A673 (cell line): Measurements from ENCODE around the gene RNF167. TPM values are rescaled to one million over a fixed set of nuclear protein-coding genes. Genes with fewer than 3 reads are reported as not detected.

ENCODE experiments used
- BruUV-seq: library from RNA; stranded (reverse); fragments of 400-500 nt; replicated peaks from 2 replicates; lab custom pipeline; 2021; lab: Mats Ljungman, UMichigan
- CTCF ChIA-PET: fragments of 300-600 bp; sonication (Branson Sonifier 250); formaldehyde crosslinking; loops from one replicate; lab custom pipeline; 2022; ENCODE audit warnings: antibody characterized with exemption; lab: Charles Lee
- POLR2A ChIA-PET: fragments of 300-600 bp; sonication (Branson Sonifier 250); formaldehyde crosslinking; loops from one replicate; lab custom pipeline; 2022; ENCODE audit warnings: antibody characterized with exemption; ENCODE audit not compliant: low non-redundant PET; lab: Charles Lee
- DNase-seq: peaks from one replicate; pipeline ENCODE4 v3.0.0-alpha.2; 2015; ENCODE audit warnings: low spot score
- H3K27ac ChIP-seq: fragments of 200-600 bp; sonication (generic); 2 replicates; pipeline ENCODE4 v1.5.1; 2016; ENCODE audit warnings: mixed run types, low read depth, mild to moderate bottlenecking, mixed read lengths, antibody characterized with exemption, low read length; ENCODE audit not compliant: poor library complexity, severe bottlenecking
- H3K27me3 ChIP-seq: fragments of 200-600 bp; sonication (generic); replicated peaks from 2 replicates; pipeline ENCODE4 v1.6.1; 2017; ENCODE audit warnings: mixed run types, low read depth, mild to moderate bottlenecking, mixed read lengths, antibody characterized with exemption, low read length; ENCODE audit not compliant: insufficient read depth, poor library complexity
- H3K36me3 ChIP-seq: fragments of 200-600 bp; sonication (generic); 2 replicates; pipeline ENCODE4 v1.6.1; 2016; ENCODE audit warnings: mixed run types, mild to moderate bottlenecking, mixed read lengths, antibody characterized with exemption, low read length; ENCODE audit not compliant: insufficient read depth, poor library complexity, severe bottlenecking
- H3K4me1 ChIP-seq: fragments of 200-600 bp; sonication (generic); 2 replicates; pipeline ENCODE4 v1.6.1; 2017; ENCODE audit warnings: mixed run types, mild to moderate bottlenecking, mixed read lengths, antibody characterized with exemption, low read length; ENCODE audit not compliant: insufficient read depth, poor library complexity, severe bottlenecking
- H3K4me3 ChIP-seq: fragments of 200-600 bp; sonication (generic); 2 replicates; pipeline ENCODE4 v1.5.1; 2016; ENCODE audit warnings: low read depth, mixed run types, mild to moderate bottlenecking, mixed read lengths, low read length; ENCODE audit not compliant: poor library complexity, severe bottlenecking
- H3K9me3 ChIP-seq: fragments of 200-600 bp; sonication (generic); 2 replicates; pipeline ENCODE4 v1.6.1; 2016; ENCODE audit warnings: mixed run types, low read depth, mild to moderate bottlenecking, mixed read lengths, antibody characterized with exemption, low read length; ENCODE audit not compliant: poor library complexity, severe bottlenecking
- CTCF ChIP-seq: fragments of 300-800, 200-600 bp; sonication (generic); conservative IDR thresholded peaks from 2 replicates; pipeline ENCODE4 v1.5.1; 2017; ENCODE audit warnings: low read depth, mild to moderate bottlenecking, antibody characterized with exemption, low read length, moderate library complexity, mixed read lengths
- EZH2 ChIP-seq: fragments of 200-600 bp; sonication (generic); IDR thresholded peaks from 2 replicates; pipeline ENCODE4 v1.6.1; 2017; ENCODE audit warnings: borderline replicate concordance, low read depth, mild to moderate bottlenecking, mixed read lengths, antibody characterized with exemption, low read length; ENCODE audit not compliant: poor library complexity, severe bottlenecking
- intact Hi-C: fragments of 100-400 bp; cut with micrococcal nuclease; formaldehyde crosslinking; loops from one replicate; pipeline ENCODE4 v1.10.0; 2022; ENCODE audit not compliant: unreplicated experiment
- total RNA-seq: library from RNA; stranded (reverse); gene quantifications from 2 replicates; pipeline ENCODE4 v1.2.3, GENCODE V29; 2021

RNF167 gene
- total RNA-seq, 1 experiment from 2014 or later, result 77.3 TPM

DNA sequence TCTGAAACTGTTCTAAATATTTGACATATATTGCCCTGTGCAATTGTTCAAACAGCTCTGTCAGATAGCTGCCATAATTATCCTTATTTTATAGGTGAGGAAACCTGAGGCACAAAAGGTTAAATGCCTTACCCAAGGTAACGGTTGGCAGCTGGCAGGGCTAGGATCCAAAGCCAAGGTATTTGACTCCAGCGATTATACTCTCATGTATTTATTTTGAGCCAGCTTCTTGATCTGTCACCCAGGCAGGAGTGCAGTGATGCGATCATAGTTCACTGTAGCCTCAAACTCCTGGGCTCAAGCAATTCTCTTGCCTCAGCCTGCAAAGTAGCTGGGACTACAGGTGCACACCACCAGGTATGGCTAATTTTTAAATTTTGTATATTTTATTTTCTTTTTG, 18.0 kb downstream of the RNF167 start:
- Histone ChIP-seq H3K9me3 (no peaks in the 10 kb centered on the region), H3K27me3 (no peaks in the 10 kb centered on the region), H3K27ac (no peak overlapping the region), H3K4me3 (no peak overlapping the region), H3K36me3 (peaks cover 6% of the 10 kb centered on the region), H3K4me1 (peaks cover 7% of the 10 kb centered on the region)
- DNase-seq, result no peak
- no peak for TF ChIP-seq EZH2
- no peak for TF ChIP-seq CTCF
- intact Hi-C loops, result no loop called here
- CTCF ChIA-PET, result no interaction called here
- BruUV-seq, result no TSS peak
- POLR2A ChIA-PET, result no interaction called here

GRCh38 chr17:4959261-4959965, 19.3 kb downstream of the RNF167 start:
- peaks cover 6% of the 10 kb centered on the region for H3K36me3 ChIP-seq
- TF ChIP-seq CTCF (no peak), EZH2 (no peak)
- H3K9me3 ChIP-seq, result no peaks in the 10 kb centered on the region
- H3K4me1 ChIP-seq, result peaks cover 7% of the 10 kb centered on the region
- H3K4me3 ChIP-seq, result no peak overlapping the region
- H3K27me3 ChIP-seq, result no peaks in the 10 kb centered on the region
- ChIA-PET POLR2A (no interaction called here), CTCF (no interaction called here)
- H3K27ac ChIP-seq, result no peak overlapping the region
- TSS peak; percentile 76 for BruUV-seq
- intact Hi-C loops, result no loop called here
- DNase-seq, result no peak

DNA sequence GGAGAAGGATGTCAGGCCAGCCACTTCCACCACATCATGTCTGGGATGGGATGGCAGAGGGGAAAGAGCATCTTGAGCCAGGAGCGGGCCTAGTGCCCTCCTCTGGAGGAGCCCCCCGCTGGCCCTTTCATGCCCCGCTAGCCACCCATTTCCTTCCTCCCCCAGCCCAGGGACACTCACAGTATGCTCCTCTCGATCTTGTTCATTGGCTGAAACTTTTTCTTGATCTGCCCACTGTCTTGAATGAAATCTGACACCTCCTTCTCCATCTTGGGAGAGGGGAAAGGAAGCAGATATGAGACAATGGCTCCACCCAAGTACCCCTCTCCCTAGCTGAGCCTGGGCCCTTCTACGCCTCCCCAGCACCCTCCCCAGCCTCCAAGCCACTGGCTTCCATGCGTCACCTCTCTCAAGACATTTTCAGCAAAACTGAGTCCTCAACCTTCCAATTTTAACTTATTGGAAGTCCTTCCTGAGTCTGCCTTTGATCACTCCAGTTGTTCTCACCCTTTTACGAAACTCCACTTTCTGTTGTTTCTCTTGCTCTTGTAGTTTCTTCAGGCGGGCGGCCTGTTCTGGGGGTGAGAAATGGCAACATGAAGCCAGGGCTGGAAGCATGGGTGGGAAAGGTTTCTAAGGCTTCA, 20.3 kb downstream of the RNF167 start:
- H3K4me1 ChIP-seq, result peaks cover 7% of the 10 kb centered on the region
- CTCF ChIA-PET, result no interaction called here

More for the DNA sequence above, 20.3 kb downstream of the RNF167 start:
- POLR2A ChIA-PET, result interaction anchor here (0.5 kb wide), 1 partner anchor 120 kb away, joined by 4 read pairs; no protein-coding TSS in a partner anchor
- Histone ChIP-seq H3K27ac (peak overlapping the region; percentile 49), H3K4me3 (no peak overlapping the region), H3K36me3 (peaks cover 10% of the 10 kb centered on the region), H3K9me3 (no peaks in the 10 kb centered on the region), H3K27me3 (no peaks in the 10 kb centered on the region)
- intact Hi-C loops, result no loop called here
- TF ChIP-seq EZH2 (no peak), CTCF (no peak)
- no TSS peak for BruUV-seq
- peak; percentile 45 for DNase-seq
